Measurements from ENCODE around the gene PHLDB1.

Gene PHLDB1

DNA sequence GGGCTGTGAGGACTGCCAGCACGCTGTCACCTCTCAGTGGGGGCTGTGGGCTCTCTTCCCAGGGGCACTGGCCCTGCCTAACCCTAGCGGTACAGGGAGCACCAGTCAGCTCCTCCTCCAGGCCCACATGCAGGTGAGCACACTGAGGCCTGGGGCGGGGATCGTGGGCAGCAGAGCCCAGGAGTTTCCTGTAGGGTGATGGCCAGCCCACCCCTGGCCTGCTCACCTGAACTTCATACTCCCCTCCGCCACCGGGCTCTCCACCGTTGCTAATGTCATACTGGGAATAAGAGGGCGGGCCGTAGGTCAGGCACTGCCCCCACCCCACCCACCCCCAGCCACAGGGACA is 82.1 kb downstream of the PHLDB1 start:
- no peak for DNase-seq

DNA sequence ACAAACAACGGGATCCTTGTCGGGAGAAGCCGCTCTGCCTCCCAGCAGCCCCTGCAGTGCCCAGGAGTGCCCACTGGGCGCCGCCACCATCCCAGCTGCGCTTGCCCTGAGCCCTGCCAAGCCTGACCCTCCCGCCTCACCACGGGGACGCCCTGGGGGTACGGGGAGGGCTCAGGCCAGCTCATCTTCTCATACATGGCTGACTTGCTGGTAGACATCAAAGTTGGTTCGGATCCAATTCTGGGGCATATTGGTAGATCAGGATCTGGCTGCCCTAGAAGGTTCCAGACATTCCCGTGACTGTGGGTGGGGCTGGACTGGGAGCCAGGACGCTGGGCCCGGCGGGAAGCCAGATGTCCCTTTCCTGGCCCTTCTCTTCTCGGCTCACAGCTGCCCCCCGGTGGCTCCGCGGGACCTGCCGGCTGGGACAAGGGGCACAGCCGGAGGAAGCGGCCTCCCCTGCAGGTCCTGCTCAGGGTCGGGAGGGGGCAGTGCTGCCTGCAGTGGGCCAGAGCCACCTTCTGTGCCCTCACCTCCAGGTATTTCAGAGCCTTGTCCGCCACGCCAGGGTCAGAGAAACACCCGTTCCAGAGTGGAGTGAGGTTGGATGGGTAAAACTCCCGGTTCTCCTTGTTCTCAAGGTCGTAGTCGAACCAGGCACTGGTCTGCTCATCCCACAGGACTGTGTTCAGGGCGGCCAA is 82.6 kb downstream of the PHLDB1 start:
- DNase-seq, result peak; percentile 48

- no peak for DNase-seq
Observed at GRCh38 chr11:118690553-118691304, 83.3 kb downstream of the PHLDB1 start.

DNA sequence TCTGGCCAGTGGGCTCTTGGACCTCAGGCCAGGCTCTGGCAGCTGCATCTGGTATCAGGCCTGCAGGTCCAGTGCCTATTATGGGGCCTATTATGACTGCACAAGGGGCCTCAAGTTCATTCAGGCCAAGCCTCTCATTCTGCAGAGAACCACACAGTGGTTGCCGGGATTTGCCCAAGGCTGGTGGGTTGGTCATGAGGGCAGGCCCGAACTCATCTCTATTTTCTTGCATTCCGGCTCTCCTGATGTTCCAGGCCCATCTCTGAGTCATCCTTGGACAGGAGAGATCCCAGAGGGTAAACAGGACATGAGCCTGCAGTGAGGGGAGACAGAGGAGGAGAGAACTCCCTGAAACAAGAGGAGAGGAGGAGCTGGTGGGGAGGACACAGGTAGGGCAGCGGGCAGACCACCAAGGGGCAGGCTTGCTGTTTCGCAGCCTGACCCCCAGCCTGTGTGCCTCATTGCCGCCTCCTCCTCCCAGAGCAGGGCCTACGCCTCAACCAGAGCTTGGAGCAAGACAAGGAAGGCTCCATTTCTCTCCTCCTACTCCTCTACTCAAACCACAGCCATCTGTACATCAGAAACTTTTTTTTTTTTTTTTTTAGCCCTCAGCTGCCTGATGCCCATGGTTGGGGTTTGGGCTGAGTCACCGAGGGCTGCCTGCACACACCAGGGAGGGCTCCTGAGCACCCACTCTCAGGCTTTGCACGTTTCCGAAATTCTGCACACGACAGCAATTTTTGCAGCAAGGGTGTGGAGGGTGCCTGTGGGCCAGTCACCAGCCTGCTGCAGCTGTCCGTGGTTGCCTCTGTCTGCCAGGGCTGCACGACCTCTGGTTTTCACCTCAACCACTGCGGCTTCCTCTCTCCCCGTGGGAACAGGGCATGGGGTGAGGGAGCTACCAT is 84.8 kb downstream of the PHLDB1 start:
- DNase-seq, result no peak

- DNase-seq, result no peak
Observed at GRCh38 chr11:118694185-118694584, 86.8 kb downstream of the PHLDB1 start.

- no peak for DNase-seq
Observed at GRCh38 chr11:118694771-118695170, 87.4 kb downstream of the PHLDB1 start.

GRCh38 chr11:118696673-118697226 is 89.3 kb downstream of the PHLDB1 start:
- no peak for DNase-seq

- no peak for DNase-seq
Observed at GRCh38 chr11:118697346-118697745, 89.9 kb downstream of the PHLDB1 start.

GRCh38 chr11:118699506-118700220 is 92.2 kb downstream of the PHLDB1 start:
- no peak for DNase-seq

DNA sequence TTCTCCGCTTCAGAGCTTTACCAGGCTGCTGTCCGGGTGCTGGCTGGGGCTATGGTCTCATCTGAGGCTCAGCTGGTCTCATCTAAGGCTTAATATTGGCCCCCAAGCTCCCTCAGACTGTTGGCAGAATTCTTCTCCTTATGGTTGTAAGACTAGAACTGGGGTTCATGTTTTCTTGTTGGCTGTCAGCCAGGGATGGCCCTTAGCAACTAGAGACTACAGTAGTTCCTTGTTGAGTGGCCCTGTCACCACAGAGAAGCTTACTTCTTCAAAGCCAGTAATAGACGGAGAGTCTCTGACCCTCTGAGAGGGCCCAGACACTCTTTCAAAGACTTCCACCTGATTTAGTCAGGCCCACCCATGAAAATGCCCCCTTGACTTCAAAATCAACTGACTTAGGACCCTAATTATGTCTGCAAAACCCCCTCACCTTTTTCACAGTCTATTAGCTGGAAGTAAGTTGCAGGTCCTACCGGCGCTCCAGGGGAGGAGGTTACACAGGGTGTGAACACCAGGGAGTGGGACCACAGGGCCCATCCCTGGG is 96.2 kb downstream of the PHLDB1 start:
- DNase-seq, result no peak

DNA sequence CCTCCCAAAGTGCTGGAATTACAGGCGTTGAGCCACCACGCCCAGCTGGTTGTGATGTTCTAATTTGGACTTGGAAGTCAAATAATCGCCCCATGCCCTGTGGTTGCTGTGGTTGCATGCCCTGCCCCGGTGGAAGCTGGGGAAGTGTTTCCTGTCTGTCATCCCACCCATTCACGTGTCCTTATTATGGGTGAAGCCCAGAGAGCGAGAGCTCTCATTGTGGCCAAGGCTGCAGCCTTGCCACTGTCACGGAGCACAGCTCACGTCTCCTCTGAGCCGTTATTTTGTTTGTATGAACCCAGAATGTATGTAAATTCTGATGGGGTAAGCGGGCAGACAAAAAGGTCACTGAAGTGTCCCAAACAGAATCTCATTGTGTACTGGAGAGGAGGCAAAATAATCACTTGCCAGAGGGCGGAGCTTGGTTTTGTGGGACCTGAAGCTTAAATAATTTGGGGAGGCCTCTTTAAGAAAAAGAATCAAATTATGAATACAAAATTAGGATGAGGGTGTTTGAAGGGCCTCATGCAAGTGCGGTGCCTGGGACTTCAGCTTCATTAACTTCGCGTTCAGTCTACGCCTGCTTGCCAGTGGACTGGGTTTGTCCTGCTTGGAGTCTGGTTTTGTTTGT is 97.8 kb downstream of the PHLDB1 start:
- DNase-seq, result no peak

- no peak for DNase-seq
Observed at GRCh38 chr11:118705791-118706545, 98.6 kb downstream of the PHLDB1 start.

- DNase-seq, result no peak
Observed at GRCh38 chr11:118706546-118706825, 99.1 kb downstream of the PHLDB1 start.
